Measurements from ENCODE around the gene GPR39.

Gene GPR39

DNA sequence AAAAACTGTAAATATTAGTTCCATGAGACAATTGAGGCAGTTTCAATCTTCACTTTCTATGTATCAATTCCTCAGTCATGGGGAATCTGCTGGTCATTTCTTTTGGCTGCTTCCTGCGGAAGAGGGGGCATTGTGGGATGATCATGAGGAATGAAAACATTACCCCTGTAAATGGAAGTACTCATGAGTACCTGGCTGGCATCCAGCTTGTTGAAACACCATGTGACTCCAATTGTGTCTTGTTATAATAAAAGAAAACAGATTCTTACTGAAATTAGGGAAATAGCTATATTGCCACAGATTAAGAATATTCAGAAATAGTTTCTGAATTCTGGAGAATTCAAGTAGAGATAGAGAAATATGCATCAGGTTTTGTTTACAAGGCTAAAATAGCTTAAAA, 41.6 kb upstream of the GPR39 start:
- no peak overlapping the region for H3K4me3 ChIP-seq (ENCODE audit: low read depth, low read length)
- TF ChIP-seq, protein P1, sequence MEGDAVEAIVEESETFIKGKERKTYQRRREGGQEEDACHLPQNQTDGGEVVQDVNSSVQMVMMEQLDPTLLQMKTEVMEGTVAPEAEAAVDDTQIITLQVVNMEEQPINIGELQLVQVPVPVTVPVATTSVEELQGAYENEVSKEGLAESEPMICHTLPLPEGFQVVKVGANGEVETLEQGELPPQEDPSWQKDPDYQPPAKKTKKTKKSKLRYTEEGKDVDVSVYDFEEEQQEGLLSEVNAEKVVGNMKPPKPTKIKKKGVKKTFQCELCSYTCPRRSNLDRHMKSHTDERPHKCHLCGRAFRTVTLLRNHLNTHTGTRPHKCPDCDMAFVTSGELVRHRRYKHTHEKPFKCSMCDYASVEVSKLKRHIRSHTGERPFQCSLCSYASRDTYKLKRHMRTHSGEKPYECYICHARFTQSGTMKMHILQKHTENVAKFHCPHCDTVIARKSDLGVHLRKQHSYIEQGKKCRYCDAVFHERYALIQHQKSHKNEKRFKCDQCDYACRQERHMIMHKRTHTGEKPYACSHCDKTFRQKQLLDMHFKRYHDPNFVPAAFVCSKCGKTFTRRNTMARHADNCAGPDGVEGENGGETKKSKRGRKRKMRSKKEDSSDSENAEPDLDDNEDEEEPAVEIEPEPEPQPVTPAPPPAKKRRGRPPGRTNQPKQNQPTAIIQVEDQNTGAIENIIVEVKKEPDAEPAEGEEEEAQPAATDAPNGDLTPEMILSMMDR (IDR thresholded peaks at IDR 0.05; ENCODE audit: low read depth, low read length, missing control alignments), result no peak
- in situ Hi-C loops (cut with HindIII; ENCODE audit: low sequenced_read_pairs), result no loop called here
- DNase-seq (ENCODE audit: low read depth), result no peak

DNA sequence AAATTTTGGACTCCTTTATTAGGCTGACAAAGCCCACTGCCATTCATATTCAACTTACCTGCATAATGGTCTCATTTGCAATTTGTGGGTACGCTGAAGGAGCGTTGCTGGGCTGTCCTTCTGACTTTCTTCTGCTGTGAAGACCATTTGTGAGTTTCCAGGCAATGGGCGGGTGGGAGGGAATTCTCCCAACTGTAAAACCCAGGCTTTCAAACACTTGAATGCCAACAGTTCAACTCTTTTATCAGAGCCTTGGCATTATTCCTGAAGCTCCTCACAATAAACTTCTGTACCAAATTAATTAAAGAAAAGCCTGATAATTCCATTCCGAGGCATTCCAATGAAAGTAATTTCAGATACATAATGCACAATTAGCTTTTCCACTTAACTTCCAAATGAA, 35.2 kb upstream of the GPR39 start:
- DNase-seq (ENCODE audit: low read depth), result no peak

DNA sequence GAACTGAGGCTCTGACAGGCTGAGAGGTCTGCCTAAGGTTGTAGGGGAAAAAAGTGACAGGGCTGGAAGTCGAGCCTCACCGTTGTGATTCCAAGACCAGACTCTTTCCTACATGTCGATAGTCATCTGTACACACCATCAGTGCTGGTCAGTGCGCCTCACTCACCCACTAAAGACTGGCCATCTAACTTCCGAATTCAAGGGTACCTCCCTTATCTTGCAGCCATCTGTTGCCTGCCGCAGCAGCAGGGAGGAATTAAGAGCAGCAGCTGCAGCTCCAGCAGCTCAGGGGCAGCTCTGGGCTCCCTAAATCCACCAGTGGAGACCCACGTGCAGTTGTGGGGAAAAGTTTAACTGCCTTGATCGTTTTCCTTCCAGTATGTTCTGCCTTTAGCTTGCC, 32.6 kb upstream of the GPR39 start:
- DNase-seq (ENCODE audit: low read depth), result no peak
- H3K4me3 ChIP-seq (ENCODE audit: low read depth, low read length), result no peak overlapping the region

More for the DNA sequence above, 35.2 kb upstream of the GPR39 start:
- TF ChIP-seq, protein P1 (IDR thresholded peaks at IDR 0.05; ENCODE audit: low read depth, low read length, missing control alignments), result no peak
- no peak overlapping the region for H3K4me3 ChIP-seq (ENCODE audit: low read depth, low read length)
- in situ Hi-C loops (cut with HindIII; ENCODE audit: low sequenced_read_pairs), result no loop called here

DNA sequence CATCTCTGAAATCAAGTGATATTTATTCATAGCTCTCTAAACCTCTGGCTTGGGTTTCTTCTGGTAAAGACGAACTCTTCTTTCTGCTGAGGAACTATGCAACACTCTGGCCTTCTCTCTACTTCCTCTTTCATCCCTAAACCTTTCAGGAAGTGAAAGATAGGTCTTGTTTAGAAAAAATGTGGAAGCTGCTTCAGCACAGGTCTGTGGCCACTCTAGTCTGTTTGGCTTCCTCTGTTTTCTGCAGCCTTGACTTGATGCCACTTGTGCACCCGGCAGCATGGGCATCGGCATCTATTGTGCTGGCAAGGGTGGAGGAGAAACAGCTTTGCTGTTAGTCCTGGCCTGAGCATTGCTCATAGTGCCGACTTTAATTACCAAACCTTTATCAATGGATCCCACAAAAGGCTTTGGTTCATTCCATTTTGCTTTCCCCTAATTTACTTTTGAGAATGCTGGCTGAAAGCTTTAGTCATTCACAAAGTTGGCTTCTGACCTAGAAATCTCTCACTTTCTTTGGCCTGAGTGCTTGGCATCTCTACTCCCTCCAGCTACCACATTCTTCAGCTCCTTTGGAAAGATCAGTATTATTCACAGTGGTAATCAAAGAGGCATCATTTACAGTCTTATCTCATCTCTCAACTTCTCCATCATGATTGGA, 32.0 kb upstream of the GPR39 start:
- in situ Hi-C loops (cut with HindIII; ENCODE audit: low sequenced_read_pairs), result no loop called here
- peak; percentile 3 for DNase-seq (ENCODE audit: low read depth)
- no peak overlapping the region for H3K4me3 ChIP-seq (ENCODE audit: low read depth, low read length)
- TF ChIP-seq, protein P1 (IDR thresholded peaks at IDR 0.05; ENCODE audit: low read depth, low read length, missing control alignments), result no peak

More for the DNA sequence above, 32.6 kb upstream of the GPR39 start:
- TF ChIP-seq, protein P1 (IDR thresholded peaks at IDR 0.05; ENCODE audit: low read depth, low read length, missing control alignments), result no peak
- in situ Hi-C loops (cut with HindIII; ENCODE audit: low sequenced_read_pairs), result no loop called here

DNA sequence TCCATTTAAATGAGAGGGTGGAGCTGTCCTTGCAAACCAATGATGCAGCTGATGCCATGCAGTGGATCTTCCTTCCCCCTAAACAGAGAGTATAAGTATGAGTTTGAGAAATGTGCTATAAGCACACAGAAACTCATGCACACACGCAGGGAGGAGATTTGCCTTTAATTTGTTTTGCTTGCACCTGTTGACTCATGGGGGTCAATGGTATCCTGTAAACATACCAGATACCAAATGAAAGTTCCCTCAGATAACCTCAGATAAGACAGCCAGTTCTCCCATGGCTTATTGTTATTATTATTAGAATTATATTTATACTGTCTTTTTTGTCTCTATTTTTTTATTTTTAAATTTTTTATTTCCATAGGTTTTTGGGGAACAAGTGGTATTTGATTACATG, 29.5 kb upstream of the GPR39 start:
- in situ Hi-C loops (cut with HindIII; ENCODE audit: low sequenced_read_pairs), result no loop called here
- no peak overlapping the region for H3K4me3 ChIP-seq (ENCODE audit: low read depth, low read length)
- TF ChIP-seq, protein P1 (IDR thresholded peaks at IDR 0.05; ENCODE audit: low read depth, low read length, missing control alignments), result no peak
- DNase-seq (ENCODE audit: low read depth), result no peak

DNA sequence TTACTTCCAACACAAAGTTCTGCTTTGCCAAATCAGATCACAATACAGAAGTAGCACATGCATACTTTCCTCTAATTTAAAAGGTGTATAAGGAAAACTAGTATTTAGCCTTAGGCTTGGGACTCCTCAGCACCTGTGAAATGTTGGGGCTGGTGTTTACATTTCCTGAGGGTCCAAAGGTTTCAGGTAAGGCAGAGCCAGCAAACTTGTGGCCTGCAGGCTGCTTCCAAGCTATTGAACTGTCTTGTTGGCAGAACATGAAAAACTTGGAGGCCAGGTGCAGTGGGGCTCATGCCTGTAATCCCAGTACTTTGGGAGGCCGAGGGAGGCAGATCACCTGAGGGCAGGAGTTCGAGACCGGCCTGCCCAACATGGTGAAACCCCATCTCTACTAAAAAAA, 26.5 kb upstream of the GPR39 start:
- DNase-seq (ENCODE audit: low read depth), result no peak
- TF ChIP-seq, protein P1 (IDR thresholded peaks at IDR 0.05; ENCODE audit: low read depth, low read length, missing control alignments), result no peak
- H3K4me3 ChIP-seq (ENCODE audit: low read depth, low read length), result no peak overlapping the region
- in situ Hi-C loops (cut with HindIII; ENCODE audit: low sequenced_read_pairs), result no loop called here

Data from astrocyte of the cerebellum (primary cell).